Measurements from ENCODE around the gene OR2A7. TPM values are rescaled to one million over a fixed set of nuclear protein-coding genes. Genes with fewer than 3 reads are reported as not detected.
"Not testable (repeated sequence)": the region's sequence is repeated elsewhere in the genome, so short reads cannot be mapped to it uniquely, and the experiment has no call there.

Gene OR2A7
- polyA plus RNA-seq, 1 donor: 16.7 TPM

- H3K36me3 ChIP-seq (ENCODE audit: control insufficient read depth, insufficient read depth, low read length); H3K27ac ChIP-seq (ENCODE audit: low read length); H3K9me3 ChIP-seq (ENCODE audit: control insufficient read depth, low read depth, low read length); H3K4me1 ChIP-seq (ENCODE audit: control insufficient read depth, insufficient read depth, low read length); H3K4me3 ChIP-seq (ENCODE audit: low read length); DNase-seq; H3K27me3 ChIP-seq (ENCODE audit: control insufficient read depth, insufficient read depth, low read length): not testable (repeated sequence)
Measured at GRCh38 chr7:144223675-144224074, 40.9 kb downstream of the OR2A7 start.

DNA sequence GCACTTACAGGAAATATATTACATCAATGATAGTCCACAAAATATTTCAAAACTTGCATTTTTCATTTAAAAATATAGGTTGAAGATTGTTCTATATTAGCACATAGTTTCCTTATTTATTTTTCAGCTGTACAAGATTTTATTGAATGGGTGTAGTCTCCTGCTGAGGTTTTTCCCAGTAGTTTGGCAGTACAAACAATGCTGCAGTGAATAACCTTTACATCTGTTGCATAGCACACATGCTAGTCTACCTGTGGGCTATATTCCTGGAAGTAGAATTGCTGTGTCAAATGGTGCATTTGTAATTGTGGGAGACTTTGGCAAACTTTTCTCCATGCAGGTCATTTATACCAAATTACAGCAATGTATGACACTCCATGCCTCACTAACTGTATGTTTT is 44.1 kb downstream of the OR2A7 start:
- not testable (repeated sequence) for H3K9me3 ChIP-seq (ENCODE audit: control insufficient read depth, low read depth, low read length); H3K27me3 ChIP-seq (ENCODE audit: control insufficient read depth, insufficient read depth, low read length); H3K4me3 ChIP-seq (ENCODE audit: low read length); H3K27ac ChIP-seq (ENCODE audit: low read length); H3K36me3 ChIP-seq (ENCODE audit: control insufficient read depth, insufficient read depth, low read length); H3K4me1 ChIP-seq (ENCODE audit: control insufficient read depth, insufficient read depth, low read length); DNase-seq

GRCh38 chr7:144219149-144219548 is 45.4 kb downstream of the OR2A7 start:
- not testable (repeated sequence) for H3K36me3 ChIP-seq (ENCODE audit: control insufficient read depth, insufficient read depth, low read length); H3K27me3 ChIP-seq (ENCODE audit: control insufficient read depth, insufficient read depth, low read length); DNase-seq; H3K27ac ChIP-seq (ENCODE audit: low read length); H3K4me3 ChIP-seq (ENCODE audit: low read length); H3K4me1 ChIP-seq (ENCODE audit: control insufficient read depth, insufficient read depth, low read length); H3K9me3 ChIP-seq (ENCODE audit: control insufficient read depth, low read depth, low read length)
- no CpG with 5 or more reads among the region's 4 CpGs for WGBS (ENCODE audit: insufficient coverage, low lambda C conversion rate)

DNA sequence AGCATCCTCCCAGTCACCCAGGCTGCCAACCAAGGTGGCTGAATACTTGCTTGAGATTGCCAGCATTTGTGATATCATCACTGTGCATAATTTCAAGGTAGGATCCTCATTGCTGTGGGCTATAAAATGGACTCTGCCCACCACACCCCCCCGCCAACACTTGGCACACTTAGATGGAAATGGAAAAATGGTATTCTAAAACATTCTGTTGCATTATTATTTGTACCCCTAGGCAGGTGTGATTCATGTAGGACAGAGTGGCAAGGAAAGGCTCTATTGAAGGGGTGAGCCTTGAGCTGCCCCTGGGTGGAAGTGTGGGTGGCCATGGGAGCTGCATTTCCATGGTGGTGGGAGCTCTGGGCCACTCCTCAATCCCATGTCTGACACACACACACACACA is 46.0 kb downstream of the OR2A7 start:
- WGBS (ENCODE audit: insufficient coverage, low lambda C conversion rate): no CpG with 5 or more reads among the region's 1 CpG
- H3K27me3 ChIP-seq (ENCODE audit: control insufficient read depth, insufficient read depth, low read length); H3K9me3 ChIP-seq (ENCODE audit: control insufficient read depth, low read depth, low read length); H3K4me3 ChIP-seq (ENCODE audit: low read length); H3K4me1 ChIP-seq (ENCODE audit: control insufficient read depth, insufficient read depth, low read length); H3K36me3 ChIP-seq (ENCODE audit: control insufficient read depth, insufficient read depth, low read length); H3K27ac ChIP-seq (ENCODE audit: low read length): not testable (repeated sequence)
- DNase-seq: peak in 1 of 2 donors; percentile 1

DNA sequence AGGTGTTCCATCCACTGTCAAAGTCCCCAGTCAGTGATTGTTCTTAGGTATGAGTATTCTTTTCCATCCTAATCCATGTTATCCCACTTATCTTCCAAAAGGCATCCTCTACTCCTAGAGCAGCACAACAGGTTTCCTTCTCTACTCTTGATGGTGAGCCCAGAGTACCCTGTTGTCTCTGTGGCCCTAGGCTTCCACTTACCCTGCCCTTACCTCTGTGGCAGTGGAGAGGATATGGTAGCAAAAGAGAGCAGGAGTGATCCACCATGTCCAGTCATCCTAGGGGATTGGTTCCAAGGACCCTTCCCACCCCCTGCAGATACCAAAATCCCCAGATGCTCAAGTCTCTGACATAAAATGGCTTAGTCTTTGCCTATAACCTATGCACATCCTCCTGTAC is 47.4 kb downstream of the OR2A7 start:
- not testable (repeated sequence) for H3K27ac ChIP-seq (ENCODE audit: low read length); DNase-seq; H3K27me3 ChIP-seq (ENCODE audit: control insufficient read depth, insufficient read depth, low read length); H3K4me3 ChIP-seq (ENCODE audit: low read length); H3K4me1 ChIP-seq (ENCODE audit: control insufficient read depth, insufficient read depth, low read length); H3K9me3 ChIP-seq (ENCODE audit: control insufficient read depth, low read depth, low read length); H3K36me3 ChIP-seq (ENCODE audit: control insufficient read depth, insufficient read depth, low read length)

Other genes starting within 250 kb of the OR2A7 start
- gene OR2A5, start 215.8 kb downstream of the OR2A7 start, polyA plus RNA-seq: under 0.01 TPM
- not detected for gene OR2A25, start 195.0 kb downstream of the OR2A7 start, polyA plus RNA-seq
- gene OR2A12, start 178.5 kb downstream of the OR2A7 start, polyA plus RNA-seq: 0.04 TPM
- not detected for gene OR2A2, start 155.2 kb downstream of the OR2A7 start, polyA plus RNA-seq
- 0.07 TPM for gene OR2A14, start 141.6 kb downstream of the OR2A7 start, polyA plus RNA-seq
- 18.7 TPM for gene CTAGE4, start 81.3 kb downstream of the OR2A7 start, polyA plus RNA-seq
- 30.6 TPM for gene ARHGEF35, start 69.0 kb downstream of the OR2A7 start, polyA plus RNA-seq
- gene OR2A42, start 25.2 kb downstream of the OR2A7 start, polyA plus RNA-seq: 0.34 TPM
- gene CTAGE8, start 4.5 kb upstream of the OR2A7 start, polyA plus RNA-seq: 11.2 TPM
- gene OR2A1, start 47.6 kb upstream of the OR2A7 start, polyA plus RNA-seq: 0.94 TPM
- gene ARHGEF5, start 90.6 kb upstream of the OR2A7 start, polyA plus RNA-seq: 41.1 TPM
- not detected for gene NOBOX, start 138.9 kb upstream of the OR2A7 start, polyA plus RNA-seq

Data from large intestine (tissue), 3 donors.